ENCODE results near the gene MOSMO. TPM values are rescaled to one million over a fixed set of nuclear protein-coding genes. Genes with fewer than 3 reads are reported as not detected.

The MOSMO gene
- total and polyA plus RNA-seq, 2 of the 4 experiments (the other 2 are of a cell fraction) = 10.5 to 16.0 TPM

DNA sequence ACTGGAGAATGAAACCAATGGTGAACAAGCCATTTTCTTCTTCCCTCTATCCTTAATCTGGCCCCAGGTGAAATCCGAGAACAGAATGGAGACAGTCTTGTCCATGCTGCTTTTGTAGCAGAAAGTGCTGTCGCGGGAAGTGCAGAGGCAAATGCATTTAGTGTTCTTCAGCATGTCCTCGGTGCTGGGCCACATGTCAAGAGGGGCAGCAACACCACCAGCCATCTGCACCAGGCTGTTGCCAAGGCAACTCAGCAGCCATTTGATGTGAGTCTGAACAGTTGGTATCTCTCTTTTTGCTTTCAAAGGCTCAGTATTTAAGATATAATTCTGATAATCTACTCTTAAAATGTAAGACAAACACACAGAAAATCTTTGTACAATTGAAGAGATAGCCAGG, 36.1 kb upstream of the MOSMO start:
- DNase-seq (no peak), ATAC-seq (ENCODE audit: low read depth) (no peak)
- POLR2A ChIA-PET (ENCODE audit: unreplicated experiment) = no interaction called here
- no peak overlapping the region for H4K5ac ChIP-seq (ENCODE audit: low read depth, low read length)
- no peaks in the 10 kb centered on the region for H3K4me1 ChIP-seq (ENCODE audit: control insufficient read depth, insufficient read depth, low read length)
- H3K27me3 ChIP-seq (ENCODE audit: control insufficient read depth, insufficient read depth, low read length) = no peaks in the 10 kb centered on the region
- H2AK5ac ChIP-seq (ENCODE audit: low read depth, low read length) = no peak overlapping the region
- peaks cover 51% of the 10 kb centered on the region for H3K36me3 ChIP-seq (ENCODE audit: control insufficient read depth, insufficient read depth, low read length)
- H2AK9ac ChIP-seq (replicated peaks; ENCODE audit: low read depth, low read length, poor library complexity) = no peak overlapping the region
- no peak overlapping the region for H3K4ac ChIP-seq (ENCODE audit: low read depth, low read length)
- BruUV-seq (replicated peaks) = no TSS peak
- dilution Hi-C loops (cut with HindIII; ENCODE audit: low sequenced_read_pairs, unreplicated experiment) (no loop called here), intact Hi-C loops (cut with micrococcal nuclease) (no loop called here), in situ Hi-C loops (cut with MboI; ENCODE audit: low sequenced_read_pairs) (no loop called here)
- no peak overlapping the region for H3K4me3 ChIP-seq (ENCODE audit: insufficient read depth, low read depth, low read length)
- no peaks in the 10 kb centered on the region for H3K9me3 ChIP-seq (ENCODE audit: control insufficient read depth, insufficient read depth, low read length)
- no peak for TF ChIP-seq CEBPB (IDR thresholded peaks at IDR 0.05; ENCODE audit: low read depth, low read length)
- TF ChIP-seq POLR2A (IDR thresholded peaks at IDR 0.05; ENCODE audit: low read depth, low read length) = no peak
- TF ChIP-seq BHLHE40 (IDR thresholded peaks at IDR 0.05; ENCODE audit: low read depth, low read length) = no peak
- TF ChIP-seq CHD1 (IDR thresholded peaks at IDR 0.05; ENCODE audit: low read depth, low read length) = no peak
- TF ChIP-seq FOS (IDR thresholded peaks at IDR 0.05; ENCODE audit: low read depth, low read length) = no peak
- TF ChIP-seq MAZ (IDR thresholded peaks at IDR 0.05; ENCODE audit: borderline replicate concordance, low read depth, low read length) = no peak
- no peak for TF ChIP-seq MXI1 (IDR thresholded peaks at IDR 0.05; ENCODE audit: borderline replicate concordance, low read depth, low read length)
- TF ChIP-seq RCOR1 (IDR thresholded peaks at IDR 0.05; ENCODE audit: insufficient replicate concordance, low read length) = no peak
- no peak for TF ChIP-seq CTCF (conservative IDR thresholded peaks at IDR 0.05; ENCODE audit: low read depth, low read length)
- TF ChIP-seq RAD21 (IDR thresholded peaks at IDR 0.05; ENCODE audit: low read length) = no peak
- no peak for TF ChIP-seq NFE2L2 (IDR thresholded peaks at IDR 0.05; ENCODE audit: low read depth, low read length)
- no peak for TF ChIP-seq RFX5 (IDR thresholded peaks at IDR 0.05; ENCODE audit: low read depth, low read length)
- TF ChIP-seq, protein P1, sequence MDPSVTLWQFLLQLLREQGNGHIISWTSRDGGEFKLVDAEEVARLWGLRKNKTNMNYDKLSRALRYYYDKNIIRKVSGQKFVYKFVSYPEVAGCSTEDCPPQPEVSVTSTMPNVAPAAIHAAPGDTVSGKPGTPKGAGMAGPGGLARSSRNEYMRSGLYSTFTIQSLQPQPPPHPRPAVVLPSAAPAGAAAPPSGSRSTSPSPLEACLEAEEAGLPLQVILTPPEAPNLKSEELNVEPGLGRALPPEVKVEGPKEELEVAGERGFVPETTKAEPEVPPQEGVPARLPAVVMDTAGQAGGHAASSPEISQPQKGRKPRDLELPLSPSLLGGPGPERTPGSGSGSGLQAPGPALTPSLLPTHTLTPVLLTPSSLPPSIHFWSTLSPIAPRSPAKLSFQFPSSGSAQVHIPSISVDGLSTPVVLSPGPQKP (IDR thresholded peaks at IDR 0.05; ENCODE audit: borderline replicate concordance, low read depth, low read length) = no peak
- no peak for TF ChIP-seq USF2 (IDR thresholded peaks at IDR 0.05; ENCODE audit: low read depth, low read length)
- no peaks in the 10 kb centered on the region for H3K9me1 ChIP-seq (ENCODE audit: insufficient read depth, low read length)
- H3K79me1 ChIP-seq (ENCODE audit: low read depth in 1 of 2, low read length in 2 of 2) = peaks cover 0 to 16% of the 10 kb centered on the region in 2 experiments; a peak in 2 of 4 replicates
- H3K4me2 ChIP-seq (ENCODE audit: low read depth, low read length) = no peak overlapping the region
- H3K18ac ChIP-seq (ENCODE audit: low read depth, low read length) = no peak overlapping the region
- H2BK120ac ChIP-seq (ENCODE audit: low read depth, low read length) = no peak overlapping the region
- no peak overlapping the region for H2AFZ ChIP-seq (replicated peaks; ENCODE audit: low read length, poor library complexity)
- no peaks in the 10 kb centered on the region for H4K20me1 ChIP-seq (ENCODE audit: insufficient read depth, low read length)
- no peak overlapping the region for H2BK15ac ChIP-seq (ENCODE audit: low read depth, low read length)
- WGBS, 2 experiments (ENCODE audit: extremely low coverage in 2 of 2, insufficient read length in 1 of 2) = 95% methylated on average over 3 of the region's 4 CpGs; no CpG with 5 or more reads in 1 of the 2 experiments
- H3K23ac ChIP-seq (ENCODE audit: low read depth, low read length) = no peak overlapping the region
- H4K8ac ChIP-seq (ENCODE audit: low read depth in 2 of 2, low read length in 2 of 2) = no peak overlapping the region
- H2BK5ac ChIP-seq (ENCODE audit: low read depth, low read length, poor library complexity, severe bottlenecking) = no peak overlapping the region
- no peak overlapping the region for H3K9ac ChIP-seq (ENCODE audit: low read depth, low read length)
- H3K56ac ChIP-seq (ENCODE audit: extremely low read depth, insufficient read depth, low read length) = no peak overlapping the region
- H4K91ac ChIP-seq (ENCODE audit: insufficient read depth, low read depth, low read length) = no peak overlapping the region
- CTCF ChIA-PET = no interaction called here
- no peak overlapping the region for H3K14ac ChIP-seq (replicated peaks; ENCODE audit: low read depth, low read length)
- no peak overlapping the region for H2BK20ac ChIP-seq (ENCODE audit: low read depth, low read length)
- H3K27ac ChIP-seq (ENCODE audit: insufficient read depth, low read length) = no peak overlapping the region
